22Rv1 (cell line): ENCODE measurements around the gene DLL4.

ENCODE experiments used
- ZFX ChIP-seq: fragments of 450-650 bp; IDR thresholded peaks from 2 replicates; pipeline ENCODE4 v1.6.1; 2017; ENCODE audit warnings: antibody characterized with exemption, borderline replicate concordance
- TF ChIP-seq, protein P1 (sequence below): fragments of 450-650 bp; IDR thresholded peaks from 2 replicates; pipeline ENCODE4 v1.5.1; 2017; ENCODE audit warnings: mild to moderate bottlenecking

DNA sequence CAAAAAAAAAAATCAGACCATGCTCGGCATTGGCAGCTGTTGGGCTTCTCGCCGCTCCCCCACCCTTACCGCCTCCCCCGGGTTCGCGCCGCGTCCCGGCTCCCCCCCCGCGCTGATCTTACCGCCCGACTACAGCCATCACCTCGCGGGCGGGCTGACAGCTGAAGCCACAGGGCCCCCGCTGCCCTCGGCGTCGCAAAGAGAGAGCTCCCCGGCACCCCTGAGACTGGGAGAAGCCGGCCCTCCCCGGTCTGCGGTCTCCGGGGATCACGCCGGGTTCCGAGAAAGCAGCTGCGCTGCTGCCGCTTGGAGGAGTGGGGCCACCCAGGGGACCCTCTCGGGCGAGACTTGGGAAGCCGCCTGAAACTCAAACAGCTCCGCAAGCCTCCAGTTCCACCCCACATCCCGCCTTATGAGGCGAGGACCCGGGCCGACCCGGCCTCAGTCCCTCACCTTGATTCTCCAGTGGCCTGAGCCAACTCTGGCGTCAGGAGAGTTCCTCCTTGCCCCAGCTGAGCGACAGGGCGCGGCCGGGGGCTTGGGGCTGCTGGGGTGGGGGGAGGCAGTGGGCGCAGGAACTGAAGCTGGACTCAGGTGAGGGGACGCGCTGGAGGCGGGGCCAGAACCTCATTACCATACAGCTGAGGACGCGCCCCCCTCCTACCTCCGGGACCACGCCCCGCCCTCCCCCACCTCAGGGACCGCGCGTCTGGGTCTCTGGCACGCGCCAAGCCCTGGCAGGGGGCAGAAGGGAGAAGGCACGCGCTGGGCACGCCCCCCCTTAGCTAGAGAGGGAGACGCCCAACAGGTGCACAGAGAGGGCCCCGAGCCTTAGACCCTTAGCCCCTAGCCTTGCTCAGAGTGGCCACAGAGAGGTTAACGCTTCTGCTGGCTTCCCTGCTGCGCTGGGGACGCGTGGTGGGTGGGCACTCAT is 1.0 kb upstream of the DLL4 start:
- TF ChIP-seq, protein P1, sequence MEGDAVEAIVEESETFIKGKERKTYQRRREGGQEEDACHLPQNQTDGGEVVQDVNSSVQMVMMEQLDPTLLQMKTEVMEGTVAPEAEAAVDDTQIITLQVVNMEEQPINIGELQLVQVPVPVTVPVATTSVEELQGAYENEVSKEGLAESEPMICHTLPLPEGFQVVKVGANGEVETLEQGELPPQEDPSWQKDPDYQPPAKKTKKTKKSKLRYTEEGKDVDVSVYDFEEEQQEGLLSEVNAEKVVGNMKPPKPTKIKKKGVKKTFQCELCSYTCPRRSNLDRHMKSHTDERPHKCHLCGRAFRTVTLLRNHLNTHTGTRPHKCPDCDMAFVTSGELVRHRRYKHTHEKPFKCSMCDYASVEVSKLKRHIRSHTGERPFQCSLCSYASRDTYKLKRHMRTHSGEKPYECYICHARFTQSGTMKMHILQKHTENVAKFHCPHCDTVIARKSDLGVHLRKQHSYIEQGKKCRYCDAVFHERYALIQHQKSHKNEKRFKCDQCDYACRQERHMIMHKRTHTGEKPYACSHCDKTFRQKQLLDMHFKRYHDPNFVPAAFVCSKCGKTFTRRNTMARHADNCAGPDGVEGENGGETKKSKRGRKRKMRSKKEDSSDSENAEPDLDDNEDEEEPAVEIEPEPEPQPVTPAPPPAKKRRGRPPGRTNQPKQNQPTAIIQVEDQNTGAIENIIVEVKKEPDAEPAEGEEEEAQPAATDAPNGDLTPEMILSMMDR: no peak
- TF ChIP-seq ZFX: no peak
